H7 (cell line): ENCODE results near the gene INMT. TPM values are rescaled to one million over a fixed set of nuclear protein-coding genes. Genes with fewer than 3 reads are reported as not detected.

Experiments used
- DNase-seq: peaks from one replicate; pipeline ENCODE4 v3.0.0; 2012
- H3K27me3 ChIP-seq: 2 replicates; pipeline ENCODE4 v1.6.0; 2011; ENCODE audit warnings: mild to moderate bottlenecking, low read length; ENCODE audit not compliant: control insufficient read depth, insufficient read depth
- H3K36me3 ChIP-seq: replicated peaks from 2 replicates; pipeline ENCODE4 v1.5.1; 2011; ENCODE audit warnings: low read length; ENCODE audit not compliant: control insufficient read depth, insufficient read depth
- H3K4me3 ChIP-seq: 2 replicates; pipeline ENCODE4 v1.5.1; 2011; ENCODE audit warnings: low read depth, mild to moderate bottlenecking, control low read depth, low read length, moderate library complexity; ENCODE audit not compliant: insufficient read depth
- total RNA-seq: library from RNA; depleted of rRNA; stranded (reverse); fragments of >200 nt; shearing (Covaris generic); gene quantifications from 2 replicates; pipeline ENCODE4 v1.2.3, GENCODE V29; 2014

Gene INMT
- total RNA-seq, 1 experiment from 2014 or later, result 1.0 TPM

GRCh38 chr7:30776971-30777370 is 25.0 kb downstream of the INMT start:
- H3K36me3 ChIP-seq, result peaks cover 1% of the 10 kb centered on the region; the same call in 1 of the 2 replicates
- no peaks in the 10 kb centered on the region for H3K27me3 ChIP-seq
- no peak for DNase-seq
- no peak overlapping the region for H3K4me3 ChIP-seq

GRCh38 chr7:30778255-30779025 is 26.5 kb downstream of the INMT start:
- peaks cover 1% of the 10 kb centered on the region; the same call in 1 of the 2 replicates for H3K36me3 ChIP-seq
- no peak overlapping the region for H3K4me3 ChIP-seq
- DNase-seq, result no peak
- no peaks in the 10 kb centered on the region for H3K27me3 ChIP-seq

GRCh38 chr7:30779574-30779973 is 27.6 kb downstream of the INMT start:
- H3K27me3 ChIP-seq, result no peaks in the 10 kb centered on the region
- no peak for DNase-seq
- H3K4me3 ChIP-seq, result no peak overlapping the region
- H3K36me3 ChIP-seq, result peaks cover 1% of the 10 kb centered on the region; the same call in 1 of the 2 replicates

GRCh38 chr7:30780941-30781340 is 29.0 kb downstream of the INMT start:
- Histone ChIP-seq H3K27me3 (no peaks in the 10 kb centered on the region), H3K36me3 (peaks cover 1% of the 10 kb centered on the region; the same call in 1 of the 2 replicates), H3K4me3 (no peak overlapping the region)
- no peak for DNase-seq

- Histone ChIP-seq H3K36me3 (peaks cover 1% of the 10 kb centered on the region; the same call in 1 of the 2 replicates), H3K27me3 (no peaks in the 10 kb centered on the region), H3K4me3 (no peak overlapping the region)
- no peak for DNase-seq
Observed at GRCh38 chr7:30782690-30783089, 30.8 kb downstream of the INMT start.

GRCh38 chr7:30785786-30786185 is 33.9 kb downstream of the INMT start:
- Histone ChIP-seq H3K4me3 (no peak overlapping the region), H3K36me3 (peaks cover 1% of the 10 kb centered on the region; the same call in 1 of the 2 replicates), H3K27me3 (no peaks in the 10 kb centered on the region)
- no peak for DNase-seq

GRCh38 chr7:30787486-30787885 is 35.6 kb downstream of the INMT start:
- H3K36me3 ChIP-seq, result no peaks in the 10 kb centered on the region; the same call in 1 of the 2 replicates
- no peaks in the 10 kb centered on the region for H3K27me3 ChIP-seq
- no peak for DNase-seq
- no peak overlapping the region for H3K4me3 ChIP-seq

- H3K4me3 ChIP-seq, result no peak overlapping the region
- no peak for DNase-seq
- H3K36me3 ChIP-seq, result no peaks in the 10 kb centered on the region; the same call in 1 of the 2 replicates
- no peaks in the 10 kb centered on the region for H3K27me3 ChIP-seq
Observed at GRCh38 chr7:30788640-30789333, 36.9 kb downstream of the INMT start.

- Histone ChIP-seq H3K36me3 (no peaks in the 10 kb centered on the region; the same call in 1 of the 2 replicates), H3K27me3 (no peaks in the 10 kb centered on the region), H3K4me3 (no peak overlapping the region)
- no peak for DNase-seq
Observed at GRCh38 chr7:30789334-30789711, 37.4 kb downstream of the INMT start.

GRCh38 chr7:30790356-30790755 is 38.4 kb downstream of the INMT start:
- Histone ChIP-seq H3K36me3 (no peaks in the 10 kb centered on the region; the same call in 1 of the 2 replicates), H3K27me3 (no peaks in the 10 kb centered on the region), H3K4me3 (no peak overlapping the region)
- no peak for DNase-seq

- peak; percentile 84 for DNase-seq
- no peak overlapping the region for H3K4me3 ChIP-seq
- no peaks in the 10 kb centered on the region for H3K36me3 ChIP-seq
- H3K27me3 ChIP-seq, result no peaks in the 10 kb centered on the region
Observed at GRCh38 chr7:30791114-30791513, 39.2 kb downstream of the INMT start.

GRCh38 chr7:30795161-30795948 is 43.4 kb downstream of the INMT start:
- H3K36me3 ChIP-seq, result no peaks in the 10 kb centered on the region
- H3K27me3 ChIP-seq, result no peaks in the 10 kb centered on the region
- no peak for DNase-seq
- H3K4me3 ChIP-seq, result no peak overlapping the region

- H3K36me3 ChIP-seq, result no peaks in the 10 kb centered on the region
- no peaks in the 10 kb centered on the region for H3K27me3 ChIP-seq
- no peak for DNase-seq
- H3K4me3 ChIP-seq, result no peak overlapping the region
Observed at GRCh38 chr7:30796105-30796869, 44.4 kb downstream of the INMT start.
